Stimulated activated CD4-positive, alpha-beta T cell treated with anti-CD3 and anti-CD28 coated beads, Interleukin-15, amount 100 ng/mL, for 1 hour (primary cell): Measurements from ENCODE around the gene NTSR1.

Experiments used
- DNase-seq, 2 donors: peaks; one replicate each; pipeline ENCODE4 v3.0.0-alpha.2; 2020; ENCODE audit warnings: low read depth in 1 of 2, low spot score in 1 of 2

Gene NTSR1

GRCh38 chr20:62797671-62798532 is 89.3 kb downstream of the NTSR1 start:
- no peak for DNase-seq

GRCh38 chr20:62799036-62799435 is 90.4 kb downstream of the NTSR1 start:
- DNase-seq, result no peak

- no peak for DNase-seq
These were observed 90.8 kb downstream of the NTSR1 start for GRCh38 chr20:62799459-62799858.

- DNase-seq, result no peak
These were observed 91.2 kb downstream of the NTSR1 start for GRCh38 chr20:62799873-62800272.

GRCh38 chr20:62800314-62801259 is 92.0 kb downstream of the NTSR1 start:
- no peak for DNase-seq

- no peak for DNase-seq
These were observed 92.8 kb downstream of the NTSR1 start for GRCh38 chr20:62801284-62802010.

GRCh38 chr20:62802026-62802712 is 93.5 kb downstream of the NTSR1 start:
- DNase-seq, result no peak

- no peak for DNase-seq
These were observed 95.5 kb downstream of the NTSR1 start for GRCh38 chr20:62804021-62804626.

- DNase-seq, result peak; percentile 49 to 64
These were observed 96.1 kb downstream of the NTSR1 start, which contains the start of gene OGFR for GRCh38 chr20:62804627-62805154. OGFR (plus strand) TSS chr20:62804835; CDS start chr20:62804860, 25 bp downstream.

- no peak for DNase-seq
These were observed 96.6 kb downstream of the NTSR1 start for GRCh38 chr20:62805155-62805710.

- no peak for DNase-seq
These were observed 97.2 kb downstream of the NTSR1 start for GRCh38 chr20:62805711-62806382.

- no peak for DNase-seq
These were observed 97.9 kb downstream of the NTSR1 start for GRCh38 chr20:62806383-62807050.

- no peak for DNase-seq
These were observed 99.0 kb downstream of the NTSR1 start for GRCh38 chr20:62807444-62808210.

- peak; percentile 53 to 65 for DNase-seq
These were observed 99.7 kb downstream of the NTSR1 start for GRCh38 chr20:62808211-62808865.

- DNase-seq, result no peak
These were observed 101.1 kb downstream of the NTSR1 start for GRCh38 chr20:62809530-62810428.

GRCh38 chr20:62811320-62811719 is 102.7 kb downstream of the NTSR1 start:
- no peak for DNase-seq
